HG02870 (cell line): Measurements from ENCODE around the gene ITIH4.

Source experiments
- ATAC-seq: cut with Tn5 transposase; IDR thresholded peaks from one replicate; pipeline ENCODE4 v1.9.1; 2021; ENCODE audit warnings: mild to moderate bottlenecking, moderate library complexity; ENCODE audit not compliant: unreplicated experiment

ITIH4 gene

GRCh38 chr3:52834871-52835501 lies 4.5 kb upstream of the ITIH4 start, which contains the start of gene MUSTN1:
MUSTN1 (minus strand) TSS chr3:52835019; CDS start chr3:52834948, 71 bp downstream.
- ATAC-seq, result no peak

GRCh38 chr3:52833202-52833601 lies 2.7 kb upstream of the ITIH4 start:
- ATAC-seq, result no peak

- ATAC-seq, result no peak
Measured at GRCh38 chr3:52831500-52832301, 1.2 kb upstream of the ITIH4 start.

- ATAC-seq, result no peak
Measured at GRCh38 chr3:52829906-52830463, 487 bp downstream of the ITIH4 start.

- ATAC-seq, result no peak
Measured at GRCh38 chr3:52829482-52829881, 990 bp downstream of the ITIH4 start.

- ATAC-seq, result no peak
Measured at GRCh38 chr3:52827866-52828376, 2.6 kb downstream of the ITIH4 start.

GRCh38 chr3:52827441-52827840 lies 3.0 kb downstream of the ITIH4 start:
- no peak for ATAC-seq

- ATAC-seq, result no peak
Measured at GRCh38 chr3:52824037-52824436, 6.4 kb downstream of the ITIH4 start.

- no peak for ATAC-seq
Measured at GRCh38 chr3:52822363-52822762, 8.1 kb downstream of the ITIH4 start.

GRCh38 chr3:52820736-52821135 lies 9.7 kb downstream of the ITIH4 start:
- no peak for ATAC-seq

- no peak for ATAC-seq
Measured at GRCh38 chr3:52819936-52820335, 10.5 kb downstream of the ITIH4 start.

GRCh38 chr3:52817860-52818259 lies 12.6 kb downstream of the ITIH4 start:
- ATAC-seq, result no peak

GRCh38 chr3:52817221-52817620 lies 13.3 kb downstream of the ITIH4 start:
- no peak for ATAC-seq

GRCh38 chr3:52816654-52817053 lies 13.8 kb downstream of the ITIH4 start:
- no peak for ATAC-seq

- ATAC-seq, result no peak
Measured at GRCh38 chr3:52816199-52816598, 14.3 kb downstream of the ITIH4 start.

- ATAC-seq, result no peak
Measured at GRCh38 chr3:52813810-52814209, 16.7 kb downstream of the ITIH4 start.

GRCh38 chr3:52811452-52812011 lies 18.9 kb downstream of the ITIH4 start:
- ATAC-seq, result no peak

- no peak for ATAC-seq
Measured at GRCh38 chr3:52810923-52811322, 19.5 kb downstream of the ITIH4 start.

- ATAC-seq, result no peak
Measured at GRCh38 chr3:52809662-52810377, 20.7 kb downstream of the ITIH4 start.

- no peak for ATAC-seq
Measured at GRCh38 chr3:52809149-52809548, 21.3 kb downstream of the ITIH4 start.
